Measurements from ENCODE around the gene MLN. TPM values are rescaled to one million over a fixed set of nuclear protein-coding genes. Genes with fewer than 3 reads are reported as not detected.

MLN gene
- total and polyA plus RNA-seq, 2 experiments from 2014 or later: not detected

DNA sequence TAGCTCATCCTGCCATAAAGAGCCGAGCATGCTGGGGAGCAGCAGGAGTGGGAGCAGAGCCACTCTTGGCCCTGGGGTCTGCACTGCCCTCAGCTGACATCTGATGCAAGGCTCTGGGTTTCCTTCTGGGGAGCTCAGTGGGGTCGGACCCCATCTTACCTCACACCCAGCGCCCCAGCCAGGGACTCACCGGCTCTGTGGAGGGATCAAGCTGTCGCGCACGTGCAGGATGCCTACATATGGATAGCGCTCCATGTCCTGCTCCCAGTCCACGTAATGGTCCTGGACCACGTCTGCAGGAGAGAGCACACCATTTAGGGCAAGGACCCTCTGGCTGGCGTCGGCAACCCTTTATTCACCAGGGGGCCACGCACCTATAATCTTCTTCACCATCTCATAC is 27.0 kb downstream of the MLN start:
- H3K36me3 Mint-ChIP-seq (ENCODE audit: low read depth): peaks cover 78% of the 10 kb centered on the region
- TF ChIP-seq, protein P1, sequence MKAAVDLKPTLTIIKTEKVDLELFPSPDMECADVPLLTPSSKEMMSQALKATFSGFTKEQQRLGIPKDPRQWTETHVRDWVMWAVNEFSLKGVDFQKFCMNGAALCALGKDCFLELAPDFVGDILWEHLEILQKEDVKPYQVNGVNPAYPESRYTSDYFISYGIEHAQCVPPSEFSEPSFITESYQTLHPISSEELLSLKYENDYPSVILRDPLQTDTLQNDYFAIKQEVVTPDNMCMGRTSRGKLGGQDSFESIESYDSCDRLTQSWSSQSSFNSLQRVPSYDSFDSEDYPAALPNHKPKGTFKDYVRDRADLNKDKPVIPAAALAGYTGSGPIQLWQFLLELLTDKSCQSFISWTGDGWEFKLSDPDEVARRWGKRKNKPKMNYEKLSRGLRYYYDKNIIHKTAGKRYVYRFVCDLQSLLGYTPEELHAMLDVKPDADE (IDR thresholded peaks at IDR 0.05): no peak
- TF ChIP-seq, protein P2, sequence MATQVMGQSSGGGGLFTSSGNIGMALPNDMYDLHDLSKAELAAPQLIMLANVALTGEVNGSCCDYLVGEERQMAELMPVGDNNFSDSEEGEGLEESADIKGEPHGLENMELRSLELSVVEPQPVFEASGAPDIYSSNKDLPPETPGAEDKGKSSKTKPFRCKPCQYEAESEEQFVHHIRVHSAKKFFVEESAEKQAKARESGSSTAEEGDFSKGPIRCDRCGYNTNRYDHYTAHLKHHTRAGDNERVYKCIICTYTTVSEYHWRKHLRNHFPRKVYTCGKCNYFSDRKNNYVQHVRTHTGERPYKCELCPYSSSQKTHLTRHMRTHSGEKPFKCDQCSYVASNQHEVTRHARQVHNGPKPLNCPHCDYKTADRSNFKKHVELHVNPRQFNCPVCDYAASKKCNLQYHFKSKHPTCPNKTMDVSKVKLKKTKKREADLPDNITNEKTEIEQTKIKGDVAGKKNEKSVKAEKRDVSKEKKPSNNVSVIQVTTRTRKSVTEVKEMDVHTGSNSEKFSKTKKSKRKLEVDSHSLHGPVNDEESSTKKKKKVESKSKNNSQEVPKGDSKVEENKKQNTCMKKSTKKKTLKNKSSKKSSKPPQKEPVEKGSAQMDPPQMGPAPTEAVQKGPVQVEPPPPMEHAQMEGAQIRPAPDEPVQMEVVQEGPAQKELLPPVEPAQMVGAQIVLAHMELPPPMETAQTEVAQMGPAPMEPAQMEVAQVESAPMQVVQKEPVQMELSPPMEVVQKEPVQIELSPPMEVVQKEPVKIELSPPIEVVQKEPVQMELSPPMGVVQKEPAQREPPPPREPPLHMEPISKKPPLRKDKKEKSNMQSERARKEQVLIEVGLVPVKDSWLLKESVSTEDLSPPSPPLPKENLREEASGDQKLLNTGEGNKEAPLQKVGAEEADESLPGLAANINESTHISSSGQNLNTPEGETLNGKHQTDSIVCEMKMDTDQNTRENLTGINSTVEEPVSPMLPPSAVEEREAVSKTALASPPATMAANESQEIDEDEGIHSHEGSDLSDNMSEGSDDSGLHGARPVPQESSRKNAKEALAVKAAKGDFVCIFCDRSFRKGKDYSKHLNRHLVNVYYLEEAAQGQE (IDR thresholded peaks at IDR 0.05; ENCODE audit: unreplicated experiment): no peak
- TF ChIP-seq NANOG (IDR thresholded peaks at IDR 0.05; ENCODE audit: borderline replicate concordance) (no peak), STAT1 (IDR thresholded peaks at IDR 0.05; ENCODE audit: unreplicated experiment) (no peak), ZNF331 (CRISPR knock-in tag; IDR thresholded peaks at IDR 0.05; ENCODE audit: low read depth) (no peak), EZH2 (IDR thresholded peaks at IDR 0.05; ENCODE audit: low read depth, unreplicated experiment) (no peak), ZNF114 (CRISPR knock-in tag; IDR thresholded peaks at IDR 0.05) (no peak), POLR2AphosphoS5 (IDR thresholded peaks at IDR 0.05; ENCODE audit: low read depth) (no peak), CREB1 (CRISPR knock-in tag; IDR thresholded peaks at IDR 0.05; ENCODE audit: low read depth) (no peak), JUNB (IDR thresholded peaks at IDR 0.05; ENCODE audit: unreplicated experiment) (no peak), EZH2phosphoT487 (IDR thresholded peaks at IDR 0.05; ENCODE audit: unreplicated experiment) (no peak)
- TF ChIP-seq, protein P3, sequence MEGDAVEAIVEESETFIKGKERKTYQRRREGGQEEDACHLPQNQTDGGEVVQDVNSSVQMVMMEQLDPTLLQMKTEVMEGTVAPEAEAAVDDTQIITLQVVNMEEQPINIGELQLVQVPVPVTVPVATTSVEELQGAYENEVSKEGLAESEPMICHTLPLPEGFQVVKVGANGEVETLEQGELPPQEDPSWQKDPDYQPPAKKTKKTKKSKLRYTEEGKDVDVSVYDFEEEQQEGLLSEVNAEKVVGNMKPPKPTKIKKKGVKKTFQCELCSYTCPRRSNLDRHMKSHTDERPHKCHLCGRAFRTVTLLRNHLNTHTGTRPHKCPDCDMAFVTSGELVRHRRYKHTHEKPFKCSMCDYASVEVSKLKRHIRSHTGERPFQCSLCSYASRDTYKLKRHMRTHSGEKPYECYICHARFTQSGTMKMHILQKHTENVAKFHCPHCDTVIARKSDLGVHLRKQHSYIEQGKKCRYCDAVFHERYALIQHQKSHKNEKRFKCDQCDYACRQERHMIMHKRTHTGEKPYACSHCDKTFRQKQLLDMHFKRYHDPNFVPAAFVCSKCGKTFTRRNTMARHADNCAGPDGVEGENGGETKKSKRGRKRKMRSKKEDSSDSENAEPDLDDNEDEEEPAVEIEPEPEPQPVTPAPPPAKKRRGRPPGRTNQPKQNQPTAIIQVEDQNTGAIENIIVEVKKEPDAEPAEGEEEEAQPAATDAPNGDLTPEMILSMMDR (conservative IDR thresholded peaks at IDR 0.05; ENCODE audit: low read depth in 2 of 2): no peak
- TF ChIP-seq, protein P4, sequence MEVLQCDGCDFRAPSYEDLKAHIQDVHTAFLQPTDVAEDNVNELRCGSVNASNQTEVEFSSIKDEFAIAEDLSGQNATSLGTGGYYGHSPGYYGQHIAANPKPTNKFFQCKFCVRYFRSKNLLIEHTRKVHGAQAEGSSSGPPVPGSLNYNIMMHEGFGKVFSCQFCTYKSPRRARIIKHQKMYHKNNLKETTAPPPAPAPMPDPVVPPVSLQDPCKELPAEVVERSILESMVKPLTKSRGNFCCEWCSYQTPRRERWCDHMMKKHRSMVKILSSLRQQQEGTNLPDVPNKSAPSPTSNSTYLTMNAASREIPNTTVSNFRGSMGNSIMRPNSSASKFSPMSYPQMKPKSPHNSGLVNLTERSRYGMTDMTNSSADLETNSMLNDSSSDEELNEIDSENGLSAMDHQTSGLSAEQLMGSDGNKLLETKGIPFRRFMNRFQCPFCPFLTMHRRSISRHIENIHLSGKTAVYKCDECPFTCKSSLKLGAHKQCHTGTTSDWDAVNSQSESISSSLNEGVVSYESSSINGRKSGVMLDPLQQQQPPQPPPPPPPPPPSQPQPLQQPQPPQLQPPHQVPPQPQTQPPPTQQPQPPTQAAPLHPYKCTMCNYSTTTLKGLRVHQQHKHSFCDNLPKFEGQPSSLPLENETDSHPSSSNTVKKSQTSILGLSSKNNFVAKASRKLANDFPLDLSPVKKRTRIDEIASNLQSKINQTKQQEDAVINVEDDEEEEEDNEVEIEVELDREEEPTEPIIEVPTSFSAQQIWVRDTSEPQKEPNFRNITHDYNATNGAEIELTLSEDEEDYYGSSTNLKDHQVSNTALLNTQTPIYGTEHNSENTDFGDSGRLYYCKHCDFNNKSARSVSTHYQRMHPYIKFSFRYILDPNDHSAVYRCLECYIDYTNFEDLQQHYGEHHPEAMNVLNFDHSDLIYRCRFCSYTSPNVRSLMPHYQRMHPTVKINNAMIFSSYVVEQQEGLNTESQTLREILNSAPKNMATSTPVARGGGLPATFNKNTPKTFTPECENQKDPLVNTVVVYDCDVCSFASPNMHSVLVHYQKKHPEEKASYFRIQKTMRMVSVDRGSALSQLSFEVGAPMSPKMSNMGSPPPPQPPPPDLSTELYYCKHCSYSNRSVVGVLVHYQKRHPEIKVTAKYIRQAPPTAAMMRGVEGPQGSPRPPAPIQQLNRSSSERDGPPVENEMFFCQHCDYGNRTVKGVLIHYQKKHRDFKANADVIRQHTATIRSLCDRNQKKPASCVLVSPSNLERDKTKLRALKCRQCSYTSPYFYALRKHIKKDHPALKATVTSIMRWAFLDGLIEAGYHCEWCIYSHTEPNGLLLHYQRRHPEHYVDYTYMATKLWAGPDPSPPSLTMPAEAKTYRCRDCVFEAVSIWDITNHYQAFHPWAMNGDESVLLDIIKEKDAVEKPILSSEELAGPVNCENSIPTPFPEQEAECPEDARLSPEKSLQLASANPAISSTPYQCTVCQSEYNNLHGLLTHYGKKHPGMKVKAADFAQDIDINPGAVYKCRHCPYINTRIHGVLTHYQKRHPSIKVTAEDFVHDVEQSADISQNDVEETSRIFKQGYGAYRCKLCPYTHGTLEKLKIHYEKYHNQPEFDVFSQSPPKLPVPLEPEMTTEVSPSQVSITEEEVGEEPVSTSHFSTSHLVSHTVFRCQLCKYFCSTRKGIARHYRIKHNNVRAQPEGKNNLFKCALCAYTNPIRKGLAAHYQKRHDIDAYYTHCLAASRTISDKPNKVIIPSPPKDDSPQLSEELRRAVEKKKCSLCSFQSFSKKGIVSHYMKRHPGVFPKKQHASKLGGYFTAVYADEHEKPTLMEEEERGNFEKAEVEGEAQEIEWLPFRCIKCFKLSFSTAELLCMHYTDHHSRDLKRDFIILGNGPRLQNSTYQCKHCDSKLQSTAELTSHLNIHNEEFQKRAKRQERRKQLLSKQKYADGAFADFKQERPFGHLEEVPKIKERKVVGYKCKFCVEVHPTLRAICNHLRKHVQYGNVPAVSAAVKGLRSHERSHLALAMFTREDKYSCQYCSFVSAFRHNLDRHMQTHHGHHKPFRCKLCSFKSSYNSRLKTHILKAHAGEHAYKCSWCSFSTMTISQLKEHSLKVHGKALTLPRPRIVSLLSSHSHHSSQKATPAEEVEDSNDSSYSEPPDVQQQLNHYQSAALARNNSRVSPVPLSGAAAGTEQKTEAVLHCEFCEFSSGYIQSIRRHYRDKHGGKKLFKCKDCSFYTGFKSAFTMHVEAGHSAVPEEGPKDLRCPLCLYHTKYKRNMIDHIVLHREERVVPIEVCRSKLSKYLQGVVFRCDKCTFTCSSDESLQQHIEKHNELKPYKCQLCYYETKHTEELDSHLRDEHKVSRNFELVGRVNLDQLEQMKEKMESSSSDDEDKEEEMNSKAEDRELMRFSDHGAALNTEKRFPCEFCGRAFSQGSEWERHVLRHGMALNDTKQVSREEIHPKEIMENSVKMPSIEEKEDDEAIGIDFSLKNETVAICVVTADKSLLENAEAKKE (CRISPR knock-in tag; IDR thresholded peaks at IDR 0.05): no peak

More for the DNA sequence above, 27.0 kb downstream of the MLN start:
- H4K20me1 ChIP-seq (replicated peaks; ENCODE audit: insufficient read depth): peaks cover 3% of the 10 kb centered on the region; the same call in 1 of the 2 replicates
- no peaks in the 10 kb centered on the region for H3K79me2 ChIP-seq (replicated peaks; ENCODE audit: insufficient read depth)
- H3K4me2 ChIP-seq: no peak overlapping the region
- peaks cover 10% of the 10 kb centered on the region for H3K27me3 Mint-ChIP-seq (ENCODE audit: insufficient read depth, low read depth, poor library complexity)
- no peak overlapping the region for H3K4me3 Mint-ChIP-seq
- H3K4me3 ChIP-seq: no peak overlapping the region
- H3K9me3 Mint-ChIP-seq: no peaks in the 10 kb centered on the region
- H3K27ac ChIP-seq (ENCODE audit: low read depth): no peak overlapping the region
- H3K4me1 ChIP-seq (ENCODE audit: insufficient read depth): peaks cover 34% of the 10 kb centered on the region
- DNase-seq (ENCODE audit: low spot score) (no peak), ATAC-seq (no peak)
- H3K27me3 ChIP-seq (ENCODE audit: insufficient read depth): no peaks in the 10 kb centered on the region
- peaks cover 14% of the 10 kb centered on the region for H3K36me3 ChIP-seq (ENCODE audit: insufficient read depth)
- H3K27ac Mint-ChIP-seq: no peak overlapping the region
- H2AFZ ChIP-seq: no peak overlapping the region
- no peaks in the 10 kb centered on the region for H3K9me2 ChIP-seq (ENCODE audit: insufficient read depth)
- H3F3A ChIP-seq (replicated peaks; ENCODE audit: low read depth): peaks cover 6% of the 10 kb centered on the region; the same call in 1 of the 2 replicates
- peaks cover 54% of the 10 kb centered on the region for H3K4me1 Mint-ChIP-seq
